Stimulated activated naive B cell treated with anti-CD40 and anti-IgM and Interleukin-4, amounts not matched to agents 10 μg/mL and 1 μg/mL and 100 μg/mL, for 72 hours (primary cell): ENCODE data around the gene EXOG.

Experiments used
- ATAC-seq, 2 donors: fragments of 150-1000 bp; cut with Tn5 transposase; replicated peaks; 2 replicates each; pipeline ENCODE4 v1.10.0; 2021; ENCODE audit warnings: moderate library complexity in 1 of 2
- DNase-seq: peaks from one replicate; pipeline ENCODE4 v3.0.0; 2021
- H3K27ac Mint-ChIP-seq: one replicate; pipeline ENCODE4 v1.8.0; 2022; ENCODE audit warnings: mild to moderate bottlenecking, mixed read lengths
- H3K27me3 Mint-ChIP-seq, 2 donors: one replicate each; pipeline ENCODE4 v1.8.0; 2022; ENCODE audit warnings: mixed read lengths in 2 of 2
- H3K36me3 Mint-ChIP-seq, 2 donors: one replicate each; pipeline ENCODE4 v1.8.0; 2022; ENCODE audit warnings: mixed read lengths in 2 of 2, mild to moderate bottlenecking in 1 of 2
- H3K4me1 Mint-ChIP-seq, 2 donors: one replicate each; pipeline ENCODE4 v1.8.0; 2022; ENCODE audit warnings: mixed read lengths in 2 of 2, mild to moderate bottlenecking in 1 of 2
- H3K4me3 Mint-ChIP-seq, 2 donors: one replicate each; pipeline ENCODE4 v1.8.0; 2022; ENCODE audit warnings: mild to moderate bottlenecking in 2 of 2, mixed read lengths in 2 of 2, moderate library complexity in 1 of 2
- H3K9me3 Mint-ChIP-seq, 2 donors: one replicate each; pipeline ENCODE4 v1.8.0; 2022; ENCODE audit warnings: mixed read lengths in 2 of 2, mild to moderate bottlenecking in 1 of 2

Gene EXOG

GRCh38 chr3:38460377-38461270 is 35.5 kb upstream of the EXOG start:
- H3K36me3 Mint-ChIP-seq: no peaks in the 10 kb centered on the region
- H3K27ac Mint-ChIP-seq: no peak overlapping the region
- ATAC-seq: no peak

GRCh38 chr3:38465588-38466154 is 30.5 kb upstream of the EXOG start:
- Mint-ChIP-seq H3K36me3 (peaks cover 4 to 14% of the 10 kb centered on the region in 2 donors), H3K27ac (no peak overlapping the region)
- DNase-seq: no peak

More at GRCh38 chr3:38460377-38461270, 35.5 kb upstream of the EXOG start:
- Mint-ChIP-seq H3K27me3 (peaks cover 0 to 4% of the 10 kb centered on the region in 2 donors), H3K9me3 (peaks cover 0 to 2% of the 10 kb centered on the region in 2 donors), H3K4me3 (no peak overlapping the region), H3K4me1 (peaks cover 0 to 7% of the 10 kb centered on the region in 2 donors)
- no peak for DNase-seq

GRCh38 chr3:38468765-38469164 is 27.4 kb upstream of the EXOG start:
- ATAC-seq (no peak), DNase-seq (no peak)
- H3K9me3 Mint-ChIP-seq: peaks cover 14 to 18% of the 10 kb centered on the region in 2 donors
- H3K4me1 Mint-ChIP-seq: peaks cover 5 to 9% of the 10 kb centered on the region in 2 donors
- H3K27me3 Mint-ChIP-seq: no peaks in the 10 kb centered on the region
- H3K4me3 Mint-ChIP-seq: no peak overlapping the region
- peaks cover 4 to 14% of the 10 kb centered on the region in 2 donors for H3K36me3 Mint-ChIP-seq
- H3K27ac Mint-ChIP-seq: no peak overlapping the region

More at GRCh38 chr3:38465588-38466154, 30.5 kb upstream of the EXOG start:
- Mint-ChIP-seq H3K9me3 (peaks cover 14 to 16% of the 10 kb centered on the region in 2 donors), H3K27me3 (peaks cover 0 to 1% of the 10 kb centered on the region in 2 donors), H3K4me1 (no peaks in the 10 kb centered on the region), H3K4me3 (no peak overlapping the region)
- ATAC-seq: no peak

- ATAC-seq (no peak), DNase-seq (no peak)
- Mint-ChIP-seq H3K4me1 (peaks cover 5 to 9% of the 10 kb centered on the region in 2 donors), H3K4me3 (no peak overlapping the region), H3K27me3 (no peaks in the 10 kb centered on the region), H3K9me3 (peaks cover 14 to 18% of the 10 kb centered on the region in 2 donors), H3K36me3 (peaks cover 4 to 14% of the 10 kb centered on the region in 2 donors), H3K27ac (no peak overlapping the region)
Observed at GRCh38 chr3:38469852-38470251, 26.3 kb upstream of the EXOG start.

- H3K9me3 Mint-ChIP-seq: peaks cover 12 to 18% of the 10 kb centered on the region in 2 donors
- no peak overlapping the region for H3K27ac Mint-ChIP-seq
- H3K4me3 Mint-ChIP-seq: no peak overlapping the region
- no peaks in the 10 kb centered on the region for H3K27me3 Mint-ChIP-seq
- ATAC-seq (no peak), DNase-seq (no peak)
- H3K36me3 Mint-ChIP-seq: peaks cover 4 to 14% of the 10 kb centered on the region in 2 donors
- H3K4me1 Mint-ChIP-seq: peaks cover 5 to 9% of the 10 kb centered on the region in 2 donors
Observed at GRCh38 chr3:38471260-38471857, 24.8 kb upstream of the EXOG start.

GRCh38 chr3:38472342-38472741 is 23.8 kb upstream of the EXOG start:
- no peak overlapping the region for H3K27ac Mint-ChIP-seq
- peaks cover 4 to 14% of the 10 kb centered on the region in 2 donors for H3K36me3 Mint-ChIP-seq

GRCh38 chr3:38473229-38473628 is 22.9 kb upstream of the EXOG start:
- no peaks in the 10 kb centered on the region for H3K27me3 Mint-ChIP-seq
- H3K27ac Mint-ChIP-seq: no peak overlapping the region
- H3K4me1 Mint-ChIP-seq: peaks cover 5 to 9% of the 10 kb centered on the region in 2 donors
- H3K4me3 Mint-ChIP-seq: no peak overlapping the region
- ATAC-seq: no peak
- no peak for DNase-seq
- H3K36me3 Mint-ChIP-seq: peaks cover 4 to 14% of the 10 kb centered on the region in 2 donors
- H3K9me3 Mint-ChIP-seq: peaks cover 12 to 18% of the 10 kb centered on the region in 2 donors

More at GRCh38 chr3:38472342-38472741, 23.8 kb upstream of the EXOG start:
- no peak for DNase-seq
- Mint-ChIP-seq H3K4me1 (peaks cover 5 to 9% of the 10 kb centered on the region in 2 donors), H3K9me3 (peaks cover 12 to 18% of the 10 kb centered on the region in 2 donors), H3K27me3 (no peaks in the 10 kb centered on the region), H3K4me3 (no peak overlapping the region)
- no peak for ATAC-seq

- no peak overlapping the region for H3K27ac Mint-ChIP-seq
- peaks cover 5 to 9% of the 10 kb centered on the region in 2 donors for H3K4me1 Mint-ChIP-seq
- ATAC-seq (no peak), DNase-seq (no peak)
- H3K27me3 Mint-ChIP-seq: no peaks in the 10 kb centered on the region
- H3K36me3 Mint-ChIP-seq: peaks cover 0 to 3% of the 10 kb centered on the region in 2 donors
- peaks cover 4 to 7% of the 10 kb centered on the region in 2 donors for H3K9me3 Mint-ChIP-seq
- no peak overlapping the region for H3K4me3 Mint-ChIP-seq
Observed at GRCh38 chr3:38474928-38475605, 21.1 kb upstream of the EXOG start.

GRCh38 chr3:38475716-38476115 is 20.4 kb upstream of the EXOG start:
- ATAC-seq (no peak), DNase-seq (no peak)
- Mint-ChIP-seq H3K27me3 (no peaks in the 10 kb centered on the region), H3K4me1 (peaks cover 5 to 9% of the 10 kb centered on the region in 2 donors), H3K9me3 (peaks cover 0 to under 1% of the 10 kb centered on the region in 2 donors), H3K27ac (no peak overlapping the region), H3K4me3 (no peak overlapping the region), H3K36me3 (no peaks in the 10 kb centered on the region)

- H3K4me1 Mint-ChIP-seq: peaks cover 5 to 9% of the 10 kb centered on the region in 2 donors
- DNase-seq (no peak), ATAC-seq (no peak)
- H3K27ac Mint-ChIP-seq: no peak overlapping the region
- no peaks in the 10 kb centered on the region for H3K9me3 Mint-ChIP-seq
- H3K4me3 Mint-ChIP-seq: no peak overlapping the region
- no peaks in the 10 kb centered on the region for H3K36me3 Mint-ChIP-seq
- H3K27me3 Mint-ChIP-seq: no peaks in the 10 kb centered on the region
Observed at GRCh38 chr3:38476157-38476756, 19.9 kb upstream of the EXOG start.

- H3K4me1 Mint-ChIP-seq: peaks cover 5 to 9% of the 10 kb centered on the region in 2 donors
- H3K9me3 Mint-ChIP-seq: no peaks in the 10 kb centered on the region
- H3K27ac Mint-ChIP-seq: no peak overlapping the region
- H3K27me3 Mint-ChIP-seq: no peaks in the 10 kb centered on the region
- DNase-seq (no peak), ATAC-seq (no peak)
- H3K36me3 Mint-ChIP-seq: no peaks in the 10 kb centered on the region
- H3K4me3 Mint-ChIP-seq: no peak overlapping the region
Observed at GRCh38 chr3:38477057-38477820, 18.9 kb upstream of the EXOG start.

- peaks cover 5% of the 10 kb centered on the region in 2 donors for H3K4me1 Mint-ChIP-seq
- no peaks in the 10 kb centered on the region for H3K9me3 Mint-ChIP-seq
- H3K27me3 Mint-ChIP-seq: no peaks in the 10 kb centered on the region
- no peak overlapping the region for H3K4me3 Mint-ChIP-seq
- no peak for ATAC-seq
- no peaks in the 10 kb centered on the region for H3K36me3 Mint-ChIP-seq
- DNase-seq: no peak
- no peak overlapping the region for H3K27ac Mint-ChIP-seq
Observed at GRCh38 chr3:38477839-38478450, 18.2 kb upstream of the EXOG start.

GRCh38 chr3:38478901-38479300 is 17.2 kb upstream of the EXOG start:
- no peaks in the 10 kb centered on the region for H3K9me3 Mint-ChIP-seq
- H3K4me3 Mint-ChIP-seq: no peak overlapping the region
- peaks cover 0 to 4% of the 10 kb centered on the region in 2 donors for H3K36me3 Mint-ChIP-seq
- no peaks in the 10 kb centered on the region for H3K27me3 Mint-ChIP-seq
- DNase-seq (no peak), ATAC-seq (no peak)
- no peaks in the 10 kb centered on the region for H3K4me1 Mint-ChIP-seq
- H3K27ac Mint-ChIP-seq: no peak overlapping the region
